Measurements from ENCODE around the gene ERMP1. TPM values are rescaled to one million over a fixed set of nuclear protein-coding genes. Genes with fewer than 3 reads are reported as not detected.

The ERMP1 gene
- total and polyA plus RNA-seq, 2 experiments from 2014 or later: 15.9 to 22.4 TPM

GRCh38 chr9:5743109-5743508, 89.8 kb downstream of the ERMP1 start:
- Histone ChIP-seq H3K9me2 (replicated peaks; ENCODE audit: insufficient read depth) (no peaks in the 10 kb centered on the region), H3K4me2 (no peak overlapping the region), H2AFZ (no peak overlapping the region), H3K4me3 (no peak overlapping the region), H3K27ac (no peak overlapping the region), H3K27me3 (no peaks in the 10 kb centered on the region), H3K79me2 (no peaks in the 10 kb centered on the region), H3K9me3 (ENCODE audit: low read depth) (no peaks in the 10 kb centered on the region), H4K20me1 (ENCODE audit: insufficient read depth, poor library complexity, severe bottlenecking) (no peaks in the 10 kb centered on the region), H3K36me3 (replicated peaks; ENCODE audit: insufficient read depth, low read depth) (no peaks in the 10 kb centered on the region), H3K4me1 (ENCODE audit: insufficient read depth) (no peaks in the 10 kb centered on the region)
- no peak for DNase-seq (ENCODE audit: low spot score)
- TF ChIP-seq CTCF (IDR thresholded peaks at IDR 0.05; ENCODE audit: poor library complexity) (no peak), EZH2phosphoT487 (IDR thresholded peaks at IDR 0.05; ENCODE audit: low read depth, severe bottlenecking, unreplicated experiment) (no peak), EZH2 (IDR thresholded peaks at IDR 0.05; ENCODE audit: borderline replicate concordance) (no peak)
- whole genome bisulfite sequencing (ENCODE audit: low lambda C conversion rate, missing lambda C conversion rate): 95% methylated on average over 3 of the region's 3 CpGs

GRCh38 chr9:5736563-5737346, 96.2 kb downstream of the ERMP1 start:
- no peak for TF ChIP-seq EZH2 (IDR thresholded peaks at IDR 0.05; ENCODE audit: borderline replicate concordance)
- TF ChIP-seq EZH2phosphoT487 (IDR thresholded peaks at IDR 0.05; ENCODE audit: low read depth, severe bottlenecking, unreplicated experiment): no peak
- no peak for TF ChIP-seq CTCF (IDR thresholded peaks at IDR 0.05; ENCODE audit: poor library complexity)
- H2AFZ ChIP-seq: no peak overlapping the region
- no peaks in the 10 kb centered on the region for H3K9me3 ChIP-seq (ENCODE audit: low read depth)
- H3K4me2 ChIP-seq: no peak overlapping the region
- WGBS (ENCODE audit: low lambda C conversion rate, missing lambda C conversion rate): 61% methylated on average over 2 of the region's 2 CpGs
- no peak for DNase-seq (ENCODE audit: low spot score)
- no peaks in the 10 kb centered on the region for H3K4me1 ChIP-seq (ENCODE audit: insufficient read depth)
- no peaks in the 10 kb centered on the region for H3K9me2 ChIP-seq (replicated peaks; ENCODE audit: insufficient read depth)
- H3K4me3 ChIP-seq: no peak overlapping the region
- H3K79me2 ChIP-seq: no peaks in the 10 kb centered on the region
- no peaks in the 10 kb centered on the region for H3K27me3 ChIP-seq
- H4K20me1 ChIP-seq (ENCODE audit: insufficient read depth, poor library complexity, severe bottlenecking): no peaks in the 10 kb centered on the region
- H3K27ac ChIP-seq: no peak overlapping the region
- no peaks in the 10 kb centered on the region for H3K36me3 ChIP-seq (replicated peaks; ENCODE audit: insufficient read depth, low read depth)

GRCh38 chr9:5735072-5735471, 97.8 kb downstream of the ERMP1 start:
- H3K9me3 ChIP-seq (ENCODE audit: low read depth): no peaks in the 10 kb centered on the region
- 95% methylated on average over 2 of the region's 2 CpGs for WGBS (ENCODE audit: low lambda C conversion rate, missing lambda C conversion rate)
- peak; percentile 4 for DNase-seq (ENCODE audit: low spot score)

More at GRCh38 chr9:5735072-5735471, 97.8 kb downstream of the ERMP1 start:
- TF ChIP-seq EZH2phosphoT487 (IDR thresholded peaks at IDR 0.05; ENCODE audit: low read depth, severe bottlenecking, unreplicated experiment): no peak
- no peak for TF ChIP-seq CTCF (IDR thresholded peaks at IDR 0.05; ENCODE audit: poor library complexity)
- TF ChIP-seq EZH2 (IDR thresholded peaks at IDR 0.05; ENCODE audit: borderline replicate concordance): no peak
- Histone ChIP-seq H2AFZ (no peak overlapping the region), H3K9me2 (replicated peaks; ENCODE audit: insufficient read depth) (no peaks in the 10 kb centered on the region), H3K4me2 (no peak overlapping the region), H3K36me3 (replicated peaks; ENCODE audit: insufficient read depth, low read depth) (no peaks in the 10 kb centered on the region), H4K20me1 (ENCODE audit: insufficient read depth, poor library complexity, severe bottlenecking) (no peaks in the 10 kb centered on the region), H3K27me3 (no peaks in the 10 kb centered on the region), H3K4me1 (ENCODE audit: insufficient read depth) (no peaks in the 10 kb centered on the region), H3K79me2 (no peaks in the 10 kb centered on the region), H3K4me3 (no peak overlapping the region), H3K27ac (peak overlapping the region; percentile 37)

Other genes starting within 250 kb of the ERMP1 start
- gene RIC1, start 204.0 kb downstream of the ERMP1 start, total RNA-seq: 34.9 and 45.6 TPM in 2 replicates
- gene RIC1, start 204.0 kb downstream of the ERMP1 start, polyA plus RNA-seq: 9.5 and 11.2 TPM in 2 replicates
- gene MLANA, start 57.8 kb upstream of the ERMP1 start, total RNA-seq: not detected in 2 replicates
- gene MLANA, start 57.8 kb upstream of the ERMP1 start, polyA plus RNA-seq: not detected in 2 replicates
- 25.9 and 29.6 TPM in 2 replicates for gene RANBP6, start 182.5 kb upstream of the ERMP1 start, total RNA-seq
- gene RANBP6, start 182.5 kb upstream of the ERMP1 start, polyA plus RNA-seq: 7.5 and 8.2 TPM in 2 replicates

All from hepatocyte (in vitro differentiated cells).